SKM-1 (cell line): ENCODE data around the gene CACNG7.

Source experiments
- DNase-seq: peaks from one replicate; lab custom pipeline; 2025; ENCODE audit not compliant: unreplicated experiment; lab: John Stamatoyannopoulos, UW

The CACNG7 gene

GRCh38 chr19:53878776-53879139, 30.3 kb upstream of the CACNG7 start:
- DNase-seq, result no peak

- no peak for DNase-seq
These were observed 29.7 kb upstream of the CACNG7 start for GRCh38 chr19:53879140-53880081.

GRCh38 chr19:53880711-53881481, 28.2 kb upstream of the CACNG7 start:
- no peak for DNase-seq

GRCh38 chr19:53881482-53882390, 27.3 kb upstream of the CACNG7 start, which contains the start of gene PRKCG:
PRKCG (plus strand) TSS chr19:53882197; CDS start chr19:53882495, 298 bp downstream.
- DNase-seq, result no peak

- no peak for DNase-seq
These were observed 26.6 kb upstream of the CACNG7 start for GRCh38 chr19:53882391-53883050.

- DNase-seq, result no peak
These were observed 25.8 kb upstream of the CACNG7 start for GRCh38 chr19:53883231-53883661.

- DNase-seq, result no peak
These were observed 25.3 kb upstream of the CACNG7 start for GRCh38 chr19:53883741-53884140.

- no peak for DNase-seq
These were observed 24.8 kb upstream of the CACNG7 start for GRCh38 chr19:53884256-53884655.

GRCh38 chr19:53885036-53885435, 24.0 kb upstream of the CACNG7 start:
- DNase-seq, result no peak

- DNase-seq, result no peak
These were observed 16.6 kb upstream of the CACNG7 start for GRCh38 chr19:53892301-53892980.

GRCh38 chr19:53892981-53893325, 16.1 kb upstream of the CACNG7 start:
- DNase-seq, result no peak

- no peak for DNase-seq
These were observed 14.4 kb upstream of the CACNG7 start for GRCh38 chr19:53894707-53895106.

- no peak for DNase-seq
These were observed 12.4 kb upstream of the CACNG7 start for GRCh38 chr19:53896682-53897081.

- no peak for DNase-seq
These were observed 11.6 kb upstream of the CACNG7 start for GRCh38 chr19:53897459-53897858.

GRCh38 chr19:53898166-53898565, 10.9 kb upstream of the CACNG7 start:
- no peak for DNase-seq

GRCh38 chr19:53898636-53899341, 10.3 kb upstream of the CACNG7 start:
- DNase-seq, result no peak

- no peak for DNase-seq
These were observed 8.8 kb upstream of the CACNG7 start for GRCh38 chr19:53900191-53900860.

- no peak for DNase-seq
These were observed 5.9 kb upstream of the CACNG7 start for GRCh38 chr19:53903055-53903680.
